ENCODE measurements around the gene SERINC2. TPM values are rescaled to one million over a fixed set of nuclear protein-coding genes. Genes with fewer than 3 reads are reported as not detected.

Gene SERINC2
- total RNA-seq, 1 experiment from 2014 or later, result 14.0 TPM

DNA sequence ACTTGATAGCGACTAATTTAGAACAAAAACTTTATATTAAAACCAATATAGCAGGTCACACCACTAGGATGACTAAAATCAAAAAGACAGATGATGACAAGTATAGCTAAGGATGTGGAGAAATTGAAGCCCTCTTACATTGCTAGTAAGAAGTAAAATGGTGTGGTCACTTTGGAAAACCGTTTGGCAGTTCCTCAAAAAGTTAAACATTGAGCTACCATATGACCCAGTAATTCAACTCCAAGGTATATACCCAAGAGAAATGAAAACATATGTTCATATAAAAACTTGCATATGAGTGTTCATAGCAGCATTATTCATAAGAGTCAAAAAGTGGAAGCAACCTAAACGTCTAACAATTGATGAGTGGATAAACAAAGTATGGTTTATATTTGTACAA lies 13.0 kb upstream of the SERINC2 start:
- in situ Hi-C loops (cut with HindIII; ENCODE audit: low pct_unique_long_range_greater_than_20kb, low sequenced_read_pairs), result no loop called here
- intact Hi-C loops (cut with micrococcal nuclease; ENCODE audit: unreplicated experiment), result no loop called here
- no peak overlapping the region for H3K4me3 ChIP-seq (ENCODE audit: low read depth in 2 of 2, low read length in 2 of 2)
- no peaks in the 10 kb centered on the region for H3K36me3 ChIP-seq (ENCODE audit: control insufficient read depth, insufficient read depth, low read length)
- no peak overlapping the region for H3K27ac ChIP-seq (ENCODE audit: low read length)
- CTCF ChIA-PET, result interaction anchor here (0.6 kb wide), 1 partner anchor 168 kb away, joined by 5 read pairs; no protein-coding TSS in a partner anchor
- H3K27me3 ChIP-seq (ENCODE audit: control insufficient read depth, insufficient read depth, low read length), result no peaks in the 10 kb centered on the region
- DNase-seq (ENCODE audit: low read depth, low spot score), result no peak
- no peaks in the 10 kb centered on the region for H3K4me1 ChIP-seq (ENCODE audit: control insufficient read depth, insufficient read depth, low read length)
- POLR2A ChIA-PET, result no interaction called here
- no peaks in the 10 kb centered on the region for H3K9me3 ChIP-seq (ENCODE audit: control insufficient read depth, insufficient read depth, low read depth, low read length)
- no peak for TF ChIP-seq POLR2AphosphoS5 (IDR thresholded peaks at IDR 0.05; ENCODE audit: low read depth, low read length)
- no peak for ATAC-seq
- no TSS peak for BruUV-seq (replicated peaks)

DNA sequence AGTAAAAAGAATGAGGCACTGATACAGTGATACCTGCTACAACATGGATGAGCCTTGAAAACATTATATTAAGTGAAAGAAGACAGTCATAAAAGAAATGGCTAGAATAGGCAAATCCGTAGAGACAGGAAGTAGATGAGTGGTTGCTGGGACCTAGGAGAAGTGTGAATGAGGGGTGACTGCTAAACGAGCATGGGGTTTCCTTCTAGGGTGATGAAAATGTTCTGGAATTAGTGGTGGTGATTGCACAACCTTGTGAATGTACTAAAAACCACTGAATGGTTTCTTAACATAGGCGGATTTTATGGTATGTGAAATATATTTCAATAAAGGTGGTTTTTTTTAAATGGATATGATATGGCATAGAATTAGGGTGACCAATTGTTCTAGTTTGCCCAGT lies 12.6 kb upstream of the SERINC2 start:
- H3K27ac ChIP-seq (ENCODE audit: low read length), result no peak overlapping the region
- H3K27me3 ChIP-seq (ENCODE audit: control insufficient read depth, insufficient read depth, low read length), result no peaks in the 10 kb centered on the region
- no peaks in the 10 kb centered on the region for H3K4me1 ChIP-seq (ENCODE audit: control insufficient read depth, insufficient read depth, low read length)
- no TSS peak for BruUV-seq (replicated peaks)
- no peaks in the 10 kb centered on the region for H3K36me3 ChIP-seq (ENCODE audit: control insufficient read depth, insufficient read depth, low read length)
- ChIA-PET POLR2A (no interaction called here), CTCF (interaction anchor here (0.6 kb wide), 1 partner anchor 169 kb away, joined by 5 read pairs; no protein-coding TSS in a partner anchor)
- H3K4me3 ChIP-seq (ENCODE audit: low read depth in 2 of 2, low read length in 2 of 2), result no peak overlapping the region
- TF ChIP-seq, protein P1, sequence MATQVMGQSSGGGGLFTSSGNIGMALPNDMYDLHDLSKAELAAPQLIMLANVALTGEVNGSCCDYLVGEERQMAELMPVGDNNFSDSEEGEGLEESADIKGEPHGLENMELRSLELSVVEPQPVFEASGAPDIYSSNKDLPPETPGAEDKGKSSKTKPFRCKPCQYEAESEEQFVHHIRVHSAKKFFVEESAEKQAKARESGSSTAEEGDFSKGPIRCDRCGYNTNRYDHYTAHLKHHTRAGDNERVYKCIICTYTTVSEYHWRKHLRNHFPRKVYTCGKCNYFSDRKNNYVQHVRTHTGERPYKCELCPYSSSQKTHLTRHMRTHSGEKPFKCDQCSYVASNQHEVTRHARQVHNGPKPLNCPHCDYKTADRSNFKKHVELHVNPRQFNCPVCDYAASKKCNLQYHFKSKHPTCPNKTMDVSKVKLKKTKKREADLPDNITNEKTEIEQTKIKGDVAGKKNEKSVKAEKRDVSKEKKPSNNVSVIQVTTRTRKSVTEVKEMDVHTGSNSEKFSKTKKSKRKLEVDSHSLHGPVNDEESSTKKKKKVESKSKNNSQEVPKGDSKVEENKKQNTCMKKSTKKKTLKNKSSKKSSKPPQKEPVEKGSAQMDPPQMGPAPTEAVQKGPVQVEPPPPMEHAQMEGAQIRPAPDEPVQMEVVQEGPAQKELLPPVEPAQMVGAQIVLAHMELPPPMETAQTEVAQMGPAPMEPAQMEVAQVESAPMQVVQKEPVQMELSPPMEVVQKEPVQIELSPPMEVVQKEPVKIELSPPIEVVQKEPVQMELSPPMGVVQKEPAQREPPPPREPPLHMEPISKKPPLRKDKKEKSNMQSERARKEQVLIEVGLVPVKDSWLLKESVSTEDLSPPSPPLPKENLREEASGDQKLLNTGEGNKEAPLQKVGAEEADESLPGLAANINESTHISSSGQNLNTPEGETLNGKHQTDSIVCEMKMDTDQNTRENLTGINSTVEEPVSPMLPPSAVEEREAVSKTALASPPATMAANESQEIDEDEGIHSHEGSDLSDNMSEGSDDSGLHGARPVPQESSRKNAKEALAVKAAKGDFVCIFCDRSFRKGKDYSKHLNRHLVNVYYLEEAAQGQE (IDR thresholded peaks at IDR 0.05; ENCODE audit: insufficient read depth in 1 of 2, low read depth in 2 of 2, low read length in 1 of 2), result no peak
- no peak for TF ChIP-seq POLR2AphosphoS5 (IDR thresholded peaks at IDR 0.05; ENCODE audit: low read depth, low read length)
- no peak for TF ChIP-seq TCF7L2 (IDR thresholded peaks at IDR 0.05; ENCODE audit: low read depth, low read length)
- TF ChIP-seq SIN3A (IDR thresholded peaks at IDR 0.05; ENCODE audit: borderline replicate concordance, insufficient read depth, low read depth, low read length), result no peak
- TF ChIP-seq, protein P2, sequence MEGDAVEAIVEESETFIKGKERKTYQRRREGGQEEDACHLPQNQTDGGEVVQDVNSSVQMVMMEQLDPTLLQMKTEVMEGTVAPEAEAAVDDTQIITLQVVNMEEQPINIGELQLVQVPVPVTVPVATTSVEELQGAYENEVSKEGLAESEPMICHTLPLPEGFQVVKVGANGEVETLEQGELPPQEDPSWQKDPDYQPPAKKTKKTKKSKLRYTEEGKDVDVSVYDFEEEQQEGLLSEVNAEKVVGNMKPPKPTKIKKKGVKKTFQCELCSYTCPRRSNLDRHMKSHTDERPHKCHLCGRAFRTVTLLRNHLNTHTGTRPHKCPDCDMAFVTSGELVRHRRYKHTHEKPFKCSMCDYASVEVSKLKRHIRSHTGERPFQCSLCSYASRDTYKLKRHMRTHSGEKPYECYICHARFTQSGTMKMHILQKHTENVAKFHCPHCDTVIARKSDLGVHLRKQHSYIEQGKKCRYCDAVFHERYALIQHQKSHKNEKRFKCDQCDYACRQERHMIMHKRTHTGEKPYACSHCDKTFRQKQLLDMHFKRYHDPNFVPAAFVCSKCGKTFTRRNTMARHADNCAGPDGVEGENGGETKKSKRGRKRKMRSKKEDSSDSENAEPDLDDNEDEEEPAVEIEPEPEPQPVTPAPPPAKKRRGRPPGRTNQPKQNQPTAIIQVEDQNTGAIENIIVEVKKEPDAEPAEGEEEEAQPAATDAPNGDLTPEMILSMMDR (IDR thresholded peaks at IDR 0.05), result no peak
- intact Hi-C loops (cut with micrococcal nuclease; ENCODE audit: unreplicated experiment), result no loop called here
- in situ Hi-C loops (cut with HindIII; ENCODE audit: low pct_unique_long_range_greater_than_20kb, low sequenced_read_pairs), result no loop called here
- no peaks in the 10 kb centered on the region for H3K9me3 ChIP-seq (ENCODE audit: control insufficient read depth, insufficient read depth, low read depth, low read length)
- DNase-seq (ENCODE audit: low read depth, low spot score) (no peak), ATAC-seq (no peak)

DNA sequence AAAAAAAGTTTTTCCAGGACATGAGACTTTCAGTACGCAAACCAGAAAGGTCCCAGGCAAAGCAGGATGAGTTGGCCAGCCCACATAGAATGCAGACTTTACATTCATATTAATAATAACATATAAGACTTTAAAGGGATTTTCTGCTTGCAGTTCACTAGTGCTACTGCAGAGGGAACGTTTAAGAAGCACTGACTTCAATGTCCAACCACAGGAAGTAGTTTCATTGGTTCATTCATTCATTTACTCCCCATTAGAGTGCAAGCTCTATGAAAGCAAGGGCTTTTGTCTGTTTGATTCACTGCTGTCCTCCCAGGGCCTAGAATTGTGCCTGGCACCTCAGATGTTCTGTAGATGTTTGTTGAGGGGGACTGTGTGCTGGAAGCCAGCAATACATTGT lies 11.8 kb upstream of the SERINC2 start:
- no peaks in the 10 kb centered on the region for H3K36me3 ChIP-seq (ENCODE audit: control insufficient read depth, insufficient read depth, low read length)
- in situ Hi-C loops (cut with HindIII; ENCODE audit: low pct_unique_long_range_greater_than_20kb, low sequenced_read_pairs), result no loop called here
- CTCF ChIA-PET, result no interaction called here
- POLR2A ChIA-PET, result no interaction called here
- no TSS peak for BruUV-seq (replicated peaks)
- no peaks in the 10 kb centered on the region for H3K4me1 ChIP-seq (ENCODE audit: control insufficient read depth, insufficient read depth, low read length)
- DNase-seq (ENCODE audit: low read depth, low spot score), result no peak
- H3K9me3 ChIP-seq (ENCODE audit: control insufficient read depth, insufficient read depth, low read depth, low read length), result no peaks in the 10 kb centered on the region
- H3K4me3 ChIP-seq (ENCODE audit: low read depth in 2 of 2, low read length in 2 of 2), result no peak overlapping the region
- intact Hi-C loops (cut with micrococcal nuclease; ENCODE audit: unreplicated experiment), result no loop called here
- TF ChIP-seq POLR2AphosphoS5 (IDR thresholded peaks at IDR 0.05; ENCODE audit: low read depth, low read length) (no peak), SIN3A (IDR thresholded peaks at IDR 0.05; ENCODE audit: borderline replicate concordance, insufficient read depth, low read depth, low read length) (no peak), TCF7L2 (IDR thresholded peaks at IDR 0.05; ENCODE audit: low read depth, low read length) (no peak)
- TF ChIP-seq, protein P1 (IDR thresholded peaks at IDR 0.05; ENCODE audit: insufficient read depth in 1 of 2, low read depth in 2 of 2, low read length in 1 of 2), result no peak
- TF ChIP-seq, protein P2 (IDR thresholded peaks at IDR 0.05), result no peak
- no peak for ATAC-seq
- H3K27me3 ChIP-seq (ENCODE audit: control insufficient read depth, insufficient read depth, low read length), result no peaks in the 10 kb centered on the region
- H3K27ac ChIP-seq (ENCODE audit: low read length), result no peak overlapping the region

Data from Panc1 (cell line).